ENCODE measurements around the gene TMEM51.

The TMEM51 gene

DNA sequence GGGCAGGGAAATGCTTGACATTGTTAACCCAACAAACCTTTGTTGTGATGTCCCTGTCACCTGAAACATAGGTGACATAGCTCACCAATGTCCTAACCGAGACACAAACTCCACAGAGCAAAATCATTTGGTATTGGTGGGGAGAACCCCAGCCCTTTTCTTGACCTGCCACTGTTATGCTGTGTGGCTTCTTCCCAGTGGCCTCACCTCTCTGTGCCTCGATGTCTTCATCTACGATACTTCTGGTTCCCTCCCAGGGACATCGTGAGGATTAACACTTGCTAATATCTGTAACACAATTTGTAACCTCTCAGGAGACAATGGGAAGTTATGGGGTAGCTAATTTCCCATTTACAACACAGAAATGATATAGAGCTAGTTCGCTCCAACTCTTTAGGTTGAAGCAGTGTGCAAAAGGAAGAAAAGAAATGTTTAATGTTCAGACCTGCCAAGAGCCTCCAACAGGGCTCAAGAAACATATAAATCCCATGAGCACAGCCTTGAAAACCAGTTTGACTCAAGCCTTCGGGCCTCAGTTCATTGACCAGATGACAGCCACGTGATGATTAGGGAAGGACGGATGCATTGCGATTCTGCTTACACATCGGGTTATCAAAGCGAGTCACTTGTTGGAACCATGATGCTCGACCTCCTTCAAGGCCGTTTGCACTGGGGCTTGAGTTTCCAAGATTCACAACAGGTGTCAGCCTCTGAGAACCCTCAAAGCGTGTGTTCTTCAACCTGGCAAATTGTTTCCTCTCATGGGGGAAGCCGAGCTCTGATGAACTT is 37.8 kb upstream of the TMEM51 start:
- Histone ChIP-seq H3K27me3 (ENCODE audit: control insufficient read depth, insufficient read depth, low read length) (no peaks in the 10 kb centered on the region), H3K36me3 (ENCODE audit: control insufficient read depth, insufficient read depth, low read length) (no peaks in the 10 kb centered on the region), H3K27ac (ENCODE audit: low read depth, low read length) (no peak overlapping the region), H3K9ac (ENCODE audit: low read length) (no peak overlapping the region), H3K9me3 (ENCODE audit: control insufficient read depth, insufficient read depth, low read depth, low read length) (no peaks in the 10 kb centered on the region), H3K4me1 (ENCODE audit: control insufficient read depth, insufficient read depth, low read length) (peaks cover 19% of the 10 kb centered on the region), H3K4me3 (ENCODE audit: low read depth, low read length) (no peak overlapping the region)

DNA sequence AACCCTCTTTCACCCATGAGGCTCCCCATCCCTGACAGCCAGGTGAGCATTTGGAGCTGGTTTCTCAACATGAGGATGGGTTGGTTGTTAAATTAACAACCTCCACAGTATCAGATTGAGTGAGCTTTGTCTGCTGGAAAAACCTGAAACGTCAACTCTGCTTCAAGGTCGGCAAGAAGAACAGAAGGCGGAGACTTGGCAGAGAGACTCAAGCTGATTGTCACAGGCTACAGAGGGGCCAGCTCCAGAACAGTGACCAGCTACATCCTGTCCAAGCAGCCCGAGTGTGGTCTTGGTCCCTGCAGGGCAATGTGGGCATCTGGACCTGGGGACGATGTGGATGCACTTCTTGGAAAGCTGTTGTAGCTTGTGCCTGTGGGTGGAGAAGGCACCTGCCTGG is 36.6 kb upstream of the TMEM51 start:
- H3K4me3 ChIP-seq (ENCODE audit: low read depth, low read length) = no peak overlapping the region
- H3K9ac ChIP-seq (ENCODE audit: low read length) = no peak overlapping the region
- H3K4me1 ChIP-seq (ENCODE audit: control insufficient read depth, insufficient read depth, low read length) = peaks cover 9% of the 10 kb centered on the region
- H3K27me3 ChIP-seq (ENCODE audit: control insufficient read depth, insufficient read depth, low read length) = no peaks in the 10 kb centered on the region
- H3K36me3 ChIP-seq (ENCODE audit: control insufficient read depth, insufficient read depth, low read length) = no peaks in the 10 kb centered on the region
- H3K9me3 ChIP-seq (ENCODE audit: control insufficient read depth, insufficient read depth, low read depth, low read length) = no peaks in the 10 kb centered on the region
- H3K27ac ChIP-seq (ENCODE audit: low read depth, low read length) = no peak overlapping the region

DNA sequence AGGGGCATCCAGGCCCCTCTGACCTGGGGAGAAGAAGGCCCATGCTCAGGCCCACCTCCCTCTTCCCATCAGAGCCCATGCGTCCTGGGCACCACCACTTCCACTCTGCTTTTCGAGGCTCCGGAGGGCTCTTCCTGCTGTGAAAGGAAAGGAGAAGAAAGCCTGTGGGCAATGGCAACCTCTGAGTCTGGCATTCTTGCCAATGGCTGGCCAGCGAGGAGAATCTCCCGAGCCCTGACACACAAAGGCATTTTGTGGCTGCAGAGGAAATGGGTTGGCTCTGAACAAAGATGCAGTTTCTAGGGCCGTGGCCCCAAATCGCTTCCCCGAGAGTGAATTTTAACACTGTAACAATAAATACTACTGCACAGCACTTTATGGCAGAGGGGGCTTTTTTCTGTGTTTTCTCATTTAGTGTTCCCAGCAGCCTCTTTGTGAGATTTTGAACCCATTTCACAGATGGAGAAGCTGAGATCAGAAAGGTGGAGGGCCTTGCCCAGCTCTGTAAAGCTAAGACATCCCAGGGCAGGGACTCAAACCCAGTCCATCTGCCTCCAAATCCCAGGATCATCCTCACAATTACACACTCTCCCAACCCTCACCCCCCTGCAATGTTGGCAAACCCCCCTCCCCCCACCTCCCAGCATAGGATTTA is 35.7 kb upstream of the TMEM51 start:
- Histone ChIP-seq H3K9me3 (ENCODE audit: control insufficient read depth, insufficient read depth, low read depth, low read length) (no peaks in the 10 kb centered on the region), H3K36me3 (ENCODE audit: control insufficient read depth, insufficient read depth, low read length) (no peaks in the 10 kb centered on the region), H3K4me1 (ENCODE audit: control insufficient read depth, insufficient read depth, low read length) (peaks cover 7% of the 10 kb centered on the region), H3K4me3 (ENCODE audit: low read depth, low read length) (no peak overlapping the region), H3K9ac (ENCODE audit: low read length) (no peak overlapping the region), H3K27ac (ENCODE audit: low read depth, low read length) (no peak overlapping the region), H3K27me3 (ENCODE audit: control insufficient read depth, insufficient read depth, low read length) (no peaks in the 10 kb centered on the region)

DNA sequence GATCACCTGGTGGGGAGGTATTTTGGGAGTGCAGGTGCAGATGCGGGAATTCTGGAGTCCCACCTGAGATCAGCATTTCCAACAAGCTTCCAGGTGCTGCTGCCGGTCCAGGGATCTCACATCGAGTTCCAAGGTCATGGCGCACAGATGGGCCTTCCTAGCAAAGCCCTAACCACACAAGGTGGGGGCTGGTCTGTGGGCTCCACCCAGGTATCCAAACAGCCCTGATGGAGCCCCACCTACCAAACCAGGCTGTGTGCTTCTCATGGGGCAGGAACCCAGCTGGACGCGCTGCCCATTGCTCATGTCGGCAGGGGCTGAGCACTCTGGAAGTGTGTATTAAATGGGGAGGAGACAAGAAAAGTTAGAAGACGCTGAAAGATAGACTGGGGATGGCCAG is 35.0 kb upstream of the TMEM51 start:
- Histone ChIP-seq H3K36me3 (ENCODE audit: control insufficient read depth, insufficient read depth, low read length) (no peaks in the 10 kb centered on the region), H3K4me1 (ENCODE audit: control insufficient read depth, insufficient read depth, low read length) (peaks cover 11% of the 10 kb centered on the region; the same call in 1 of the 2 replicates), H3K27me3 (ENCODE audit: control insufficient read depth, insufficient read depth, low read length) (no peaks in the 10 kb centered on the region), H3K9ac (ENCODE audit: low read length) (no peak overlapping the region), H3K27ac (ENCODE audit: low read depth, low read length) (no peak overlapping the region), H3K9me3 (ENCODE audit: control insufficient read depth, insufficient read depth, low read depth, low read length) (no peaks in the 10 kb centered on the region), H3K4me3 (ENCODE audit: low read depth, low read length) (no peak overlapping the region)

DNA sequence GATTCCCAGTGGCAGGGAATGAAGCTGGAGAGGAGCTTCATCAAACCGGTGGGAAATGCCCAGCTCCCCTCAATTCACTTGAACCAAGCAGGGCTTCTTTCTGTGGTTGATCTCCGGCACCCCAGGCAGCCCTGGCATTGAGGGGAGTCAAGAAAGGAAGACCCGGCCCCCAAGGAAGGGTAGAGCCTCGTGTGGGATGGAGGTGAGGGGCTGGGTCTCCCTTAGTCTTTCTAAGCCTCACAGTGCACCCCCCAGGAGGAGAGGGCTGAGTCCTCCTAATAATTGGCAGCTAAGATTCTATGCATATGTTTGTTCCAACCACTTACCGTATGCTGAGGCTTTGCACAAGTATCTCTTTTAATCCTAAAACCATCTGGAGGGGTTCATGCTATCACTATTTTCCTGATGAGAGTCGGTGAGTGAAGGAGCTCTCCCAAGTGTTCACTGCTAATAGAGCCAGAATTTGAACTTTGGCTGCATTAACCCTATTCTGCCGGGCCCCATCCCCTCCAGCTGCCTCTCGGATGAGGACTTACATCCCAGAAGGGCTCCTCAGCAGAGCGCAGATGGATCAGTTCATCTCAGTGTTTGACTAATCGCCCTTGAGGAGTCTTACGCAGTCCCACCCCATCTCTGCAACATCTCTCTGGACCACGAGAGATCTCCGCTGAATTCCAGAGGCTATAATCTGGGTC is 33.1 kb upstream of the TMEM51 start:
- no peaks in the 10 kb centered on the region for H3K9me3 ChIP-seq (ENCODE audit: control insufficient read depth, insufficient read depth, low read depth, low read length)
- H3K27me3 ChIP-seq (ENCODE audit: control insufficient read depth, insufficient read depth, low read length) = no peaks in the 10 kb centered on the region
- H3K4me1 ChIP-seq (ENCODE audit: control insufficient read depth, insufficient read depth, low read length) = peaks cover 11% of the 10 kb centered on the region; the same call in 1 of the 2 replicates
- no peak overlapping the region for H3K4me3 ChIP-seq (ENCODE audit: low read depth, low read length)
- no peak overlapping the region for H3K27ac ChIP-seq (ENCODE audit: low read depth, low read length)
- H3K36me3 ChIP-seq (ENCODE audit: control insufficient read depth, insufficient read depth, low read length) = no peaks in the 10 kb centered on the region
- H3K9ac ChIP-seq (ENCODE audit: low read length) = no peak overlapping the region

DNA sequence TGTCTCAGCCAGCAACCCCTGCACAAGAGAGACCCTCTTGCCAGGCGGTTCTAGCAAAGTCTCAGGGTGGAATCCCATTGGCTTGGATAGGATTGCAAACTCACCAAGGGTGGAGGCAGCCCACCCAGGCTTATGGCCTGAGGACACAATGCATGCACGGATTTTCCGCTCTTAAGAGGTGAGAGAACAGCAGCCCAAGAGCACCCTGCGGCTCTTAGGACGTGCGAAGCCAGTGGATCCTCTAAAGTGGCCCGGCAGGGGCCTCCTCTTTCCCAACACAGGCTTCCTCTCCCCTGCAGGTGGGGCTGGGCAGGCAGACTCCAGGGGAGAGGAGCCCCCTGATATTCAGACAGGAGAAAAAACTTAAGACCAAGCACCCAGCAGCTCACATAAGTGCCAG is 31.2 kb upstream of the TMEM51 start:
- peaks cover 11% of the 10 kb centered on the region; the same call in 1 of the 2 replicates for H3K4me1 ChIP-seq (ENCODE audit: control insufficient read depth, insufficient read depth, low read length)
- H3K27me3 ChIP-seq (ENCODE audit: control insufficient read depth, insufficient read depth, low read length) = no peaks in the 10 kb centered on the region
- H3K27ac ChIP-seq (ENCODE audit: low read depth, low read length) = no peak overlapping the region
- H3K9ac ChIP-seq (ENCODE audit: low read length) = no peak overlapping the region
- no peak overlapping the region for H3K4me3 ChIP-seq (ENCODE audit: low read depth, low read length)
- H3K9me3 ChIP-seq (ENCODE audit: control insufficient read depth, insufficient read depth, low read depth, low read length) = no peaks in the 10 kb centered on the region
- H3K36me3 ChIP-seq (ENCODE audit: control insufficient read depth, insufficient read depth, low read length) = no peaks in the 10 kb centered on the region

DNA sequence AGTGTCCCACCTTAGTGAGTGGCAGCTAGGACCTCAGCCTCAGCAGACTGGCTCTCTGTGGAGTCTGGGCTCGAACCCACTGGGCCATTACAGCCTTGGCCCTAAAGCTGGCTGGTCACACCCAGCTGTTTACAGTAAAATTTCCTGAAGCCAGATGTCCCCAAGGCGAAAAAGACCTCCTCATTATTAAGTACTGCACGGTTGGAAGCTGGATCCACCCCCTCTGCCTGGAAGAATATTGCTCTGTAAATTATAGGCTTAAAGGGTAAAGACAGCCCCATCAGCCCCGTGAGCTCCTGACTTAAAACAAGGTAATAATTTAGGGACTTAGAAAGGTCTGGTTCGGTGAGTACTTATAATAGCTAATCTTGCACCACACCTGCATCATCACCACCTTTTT is 30.3 kb upstream of the TMEM51 start:
- Histone ChIP-seq H3K4me3 (ENCODE audit: low read depth, low read length) (no peak overlapping the region), H3K36me3 (ENCODE audit: control insufficient read depth, insufficient read depth, low read length) (no peaks in the 10 kb centered on the region), H3K9me3 (ENCODE audit: control insufficient read depth, insufficient read depth, low read depth, low read length) (no peaks in the 10 kb centered on the region), H3K27me3 (ENCODE audit: control insufficient read depth, insufficient read depth, low read length) (no peaks in the 10 kb centered on the region), H3K9ac (ENCODE audit: low read length) (no peak overlapping the region), H3K4me1 (ENCODE audit: control insufficient read depth, insufficient read depth, low read length) (peaks cover 11% of the 10 kb centered on the region; the same call in 1 of the 2 replicates), H3K27ac (ENCODE audit: low read depth, low read length) (no peak overlapping the region)

DNA sequence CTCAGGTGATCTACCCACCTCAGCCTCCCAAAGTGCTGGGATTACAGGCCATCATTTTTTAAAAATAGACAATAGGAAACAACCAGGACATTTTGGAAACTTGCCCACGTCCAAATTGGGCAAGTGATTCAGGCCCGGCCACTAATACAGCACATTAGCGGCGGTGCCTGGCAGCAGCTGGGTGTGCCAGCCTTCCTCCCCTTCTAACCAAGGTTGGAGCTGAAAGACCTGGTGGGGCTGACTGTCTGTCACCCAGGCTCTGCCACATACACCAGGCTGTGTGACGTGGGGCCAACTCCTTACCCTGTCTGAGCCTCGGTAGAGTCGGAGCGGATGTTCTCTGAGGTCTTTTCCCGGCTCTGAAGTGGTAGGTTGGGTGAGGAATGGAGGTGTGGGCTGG is 29.6 kb upstream of the TMEM51 start:
- Histone ChIP-seq H3K4me3 (ENCODE audit: low read depth, low read length) (no peak overlapping the region), H3K4me1 (ENCODE audit: control insufficient read depth, insufficient read depth, low read length) (peaks cover 13% of the 10 kb centered on the region; the same call in 1 of the 2 replicates), H3K27ac (ENCODE audit: low read depth, low read length) (no peak overlapping the region), H3K9ac (ENCODE audit: low read length) (no peak overlapping the region), H3K9me3 (ENCODE audit: control insufficient read depth, insufficient read depth, low read depth, low read length) (no peaks in the 10 kb centered on the region), H3K27me3 (ENCODE audit: control insufficient read depth, insufficient read depth, low read length) (no peaks in the 10 kb centered on the region), H3K36me3 (ENCODE audit: control insufficient read depth, insufficient read depth, low read length) (no peaks in the 10 kb centered on the region)

DNA sequence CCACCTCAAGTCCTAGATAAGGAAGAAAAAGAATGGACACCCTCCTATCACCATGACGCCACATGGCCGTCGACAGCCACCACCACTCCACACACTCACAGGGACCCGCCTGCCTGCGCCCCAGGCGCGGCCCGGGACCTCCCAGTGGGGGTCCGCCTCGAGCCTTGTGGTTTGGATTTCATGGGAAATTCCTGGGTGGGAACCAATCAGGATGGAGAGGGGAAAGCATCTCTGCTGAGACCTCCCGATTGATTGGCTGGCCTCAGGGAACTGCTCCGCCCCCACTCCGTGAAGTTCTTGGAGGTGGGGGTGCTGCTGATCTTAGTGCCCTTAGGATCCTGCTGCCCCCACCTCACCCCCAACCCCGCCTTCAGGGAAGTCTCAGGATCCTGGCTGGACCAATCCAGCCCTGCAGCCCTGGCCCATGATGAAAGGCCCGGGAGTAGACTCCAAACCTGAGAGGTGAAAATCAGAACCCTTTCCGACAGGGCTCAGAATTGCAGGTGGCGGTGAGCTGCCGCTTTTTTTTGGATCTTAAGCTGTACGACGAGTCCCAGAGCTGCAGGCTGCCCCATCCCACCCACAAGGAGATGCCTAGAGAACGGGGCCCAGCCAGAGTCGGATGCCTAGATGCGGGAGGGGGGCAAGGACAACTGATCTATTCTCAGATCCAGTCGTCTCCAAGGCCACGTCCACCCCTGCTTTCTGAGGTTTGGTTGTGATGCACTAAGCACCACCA is 29.0 kb upstream of the TMEM51 start:
- peaks cover 5% of the 10 kb centered on the region for H3K9me3 ChIP-seq (ENCODE audit: control insufficient read depth, insufficient read depth, low read depth, low read length)
- no peaks in the 10 kb centered on the region for H3K36me3 ChIP-seq (ENCODE audit: control insufficient read depth, insufficient read depth, low read length)
- H3K9ac ChIP-seq (ENCODE audit: low read length) = no peak overlapping the region
- H3K4me1 ChIP-seq (ENCODE audit: control insufficient read depth, insufficient read depth, low read length) = peaks cover 15% of the 10 kb centered on the region; the same call in 1 of the 2 replicates
- H3K4me3 ChIP-seq (ENCODE audit: low read depth, low read length) = no peak overlapping the region
- H3K27ac ChIP-seq (ENCODE audit: low read depth, low read length) = no peak overlapping the region
- H3K27me3 ChIP-seq (ENCODE audit: control insufficient read depth, insufficient read depth, low read length) = no peaks in the 10 kb centered on the region

DNA sequence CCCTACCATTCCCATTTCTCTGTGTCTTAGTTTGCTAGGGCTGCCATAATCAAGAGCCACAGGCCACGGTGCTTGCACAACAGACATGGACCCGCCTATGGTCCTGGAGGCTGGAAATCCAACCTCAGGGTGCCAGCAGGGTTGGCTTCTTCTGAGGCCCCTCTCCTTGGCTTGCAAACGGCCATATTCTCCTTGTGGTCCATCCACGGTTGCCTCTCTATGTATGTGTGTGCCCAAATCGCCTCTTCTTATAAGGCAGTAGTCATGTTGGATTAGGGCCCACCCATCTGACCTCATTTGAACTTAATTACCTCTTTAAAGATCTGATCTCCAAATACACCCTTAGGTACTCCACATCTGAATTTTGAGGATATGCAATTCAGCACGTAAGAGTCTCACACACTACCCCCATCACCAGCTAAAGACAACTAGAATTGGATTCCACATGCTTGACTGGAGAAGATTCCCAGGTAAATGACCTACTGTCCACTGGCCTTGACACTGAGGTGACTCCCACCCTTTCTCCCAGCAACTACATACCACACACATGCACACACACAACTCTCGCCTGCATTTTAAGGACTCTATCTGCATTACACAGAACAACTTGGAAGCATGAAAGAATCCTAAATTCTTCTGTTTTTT is 28.3 kb upstream of the TMEM51 start:
- H3K9ac ChIP-seq (ENCODE audit: low read length) = no peak overlapping the region

More for the DNA sequence above, 28.3 kb upstream of the TMEM51 start:
- Histone ChIP-seq H3K4me1 (ENCODE audit: control insufficient read depth, insufficient read depth, low read length) (peaks cover 15% of the 10 kb centered on the region; the same call in 1 of the 2 replicates), H3K27me3 (ENCODE audit: control insufficient read depth, insufficient read depth, low read length) (no peaks in the 10 kb centered on the region), H3K4me3 (ENCODE audit: low read depth, low read length) (no peak overlapping the region), H3K36me3 (ENCODE audit: control insufficient read depth, insufficient read depth, low read length) (no peaks in the 10 kb centered on the region), H3K27ac (ENCODE audit: low read depth, low read length) (no peak overlapping the region), H3K9me3 (ENCODE audit: control insufficient read depth, insufficient read depth, low read depth, low read length) (peaks cover 11% of the 10 kb centered on the region)
